AG04450 (cell line): ENCODE measurements around the gene TRAPPC3. TPM values are rescaled to one million over a fixed set of nuclear protein-coding genes. Genes with fewer than 3 reads are reported as not detected.
A peak's percentile ranks its signal among the peaks of the same experiment; 100 is the strongest.

Experiments used
- CTCF ChIA-PET: fragments of 300-600, 350-600 bp; formaldehyde crosslinking; extraction: SDS; loops from one replicate; lab custom pipeline; 2022; ENCODE audit warnings: antibody characterized with exemption, inconsistent platforms; lab: Charles Lee
- POLR2A ChIA-PET: fragments of 350-600 bp; formaldehyde crosslinking; extraction: SDS; loops from one replicate; lab custom pipeline; 2021; ENCODE audit warnings: antibody characterized with exemption, inconsistent platforms; lab: Yijun Ruan, JAX
- DNase-seq: peaks from one replicate; pipeline ENCODE4 v3.0.0-alpha.2; 2011; ENCODE audit warnings: low read depth, low spot score
- H3K27ac ChIP-seq: one replicate; pipeline ENCODE4 v1.5.1; 2012; ENCODE audit warnings: low read depth, low read length, control low read depth
- H3K27me3 ChIP-seq: one replicate; pipeline ENCODE4 v1.6.0; 2012; ENCODE audit warnings: low read length; ENCODE audit not compliant: control insufficient read depth, insufficient read depth
- H3K4me3 ChIP-seq: 2 replicates; pipeline ENCODE4 v1.5.1; 2011; ENCODE audit warnings: mild to moderate bottlenecking, low read depth, low read length, control low read depth
- H3K9me3 ChIP-seq: 2 replicates; pipeline ENCODE4 v1.5.1; 2012; ENCODE audit warnings: low read length; ENCODE audit not compliant: control insufficient read depth, insufficient read depth
- CTCF ChIP-seq: IDR thresholded peaks from 2 replicates; pipeline ENCODE4 v1.5.1; 2011; ENCODE audit warnings: low read depth, low read length, control low read depth, inconsistent platforms
- polyA plus RNA-seq: library from polyadenylated mRNA; depleted of rRNA; stranded (reverse); fragments of >200 nt; gene quantifications from 2 replicates; pipeline ENCODE4 v1.2.3, GENCODE V29; 2011

Gene TRAPPC3
- polyA plus RNA-seq, 1 experiment: 92.3 TPM

- TF ChIP-seq CTCF: no peak
- Histone ChIP-seq H3K27me3 (no peaks in the 10 kb centered on the region), H3K4me3 (no peak overlapping the region), H3K9me3 (no peaks in the 10 kb centered on the region), H3K27ac (peak overlapping the region; percentile 70)
- CTCF ChIA-PET: interaction anchor here (0.6 to 0.9 kb wide), 2 partner anchors 17 to 21 kb away, joined by 3 to 4 read pairs; no protein-coding TSS in a partner anchor
- POLR2A ChIA-PET: interaction anchor here (0.5 to 1.1 kb wide), 2 partner anchors 10 to 17 kb away, joined by 3 to 4 read pairs; no protein-coding TSS in a partner anchor
- no peak for DNase-seq
Observed at GRCh38 chr1:36166938-36167905, 17.9 kb upstream of the TRAPPC3 start.

GRCh38 chr1:36166136-36166535, 16.9 kb upstream of the TRAPPC3 start:
- ChIA-PET POLR2A (interaction anchor here (0.5 to 1.1 kb wide), 3 partner anchors 9 to 17 kb away, joined by 3 to 5 read pairs (median 4); no protein-coding TSS in a partner anchor), CTCF (interaction anchor here (0.6 to 1.4 kb wide), 5 partner anchors 16 to 134 kb away, joined by 3 to 10 read pairs (median 4); no protein-coding TSS in a partner anchor)
- Histone ChIP-seq H3K4me3 (no peak overlapping the region), H3K27me3 (no peaks in the 10 kb centered on the region), H3K9me3 (no peaks in the 10 kb centered on the region), H3K27ac (no peak overlapping the region)
- no peak for TF ChIP-seq CTCF
- no peak for DNase-seq

- Histone ChIP-seq H3K27me3 (no peaks in the 10 kb centered on the region), H3K27ac (no peak overlapping the region), H3K4me3 (no peak overlapping the region), H3K9me3 (no peaks in the 10 kb centered on the region)
- no peak for DNase-seq
- CTCF ChIA-PET: interaction anchor here (1.4 kb wide), 1 partner anchor 23 kb away, joined by 10 read pairs; no protein-coding TSS in a partner anchor
- POLR2A ChIA-PET: interaction anchor here (1.1 kb wide), 1 partner anchor 18 kb away, joined by 5 read pairs; no protein-coding TSS in a partner anchor
- TF ChIP-seq CTCF: no peak
Observed at GRCh38 chr1:36165145-36165544, 15.9 kb upstream of the TRAPPC3 start.

- no peaks in the 10 kb centered on the region for H3K27me3 ChIP-seq
- no peak overlapping the region for H3K4me3 ChIP-seq
- no peak for DNase-seq
- H3K9me3 ChIP-seq: no peaks in the 10 kb centered on the region
- POLR2A ChIA-PET: no interaction called here
- no peak overlapping the region for H3K27ac ChIP-seq
- TF ChIP-seq CTCF: no peak
- CTCF ChIA-PET: interaction anchor here (2.6 kb wide), 1 partner anchor 24 kb away, joined by 16 read pairs; no protein-coding TSS in a partner anchor
Observed at GRCh38 chr1:36164361-36164760, 15.1 kb upstream of the TRAPPC3 start.
